Mesodermal cell (in vitro differentiated cells): ENCODE results near the gene NAA40.
"Not testable (repeated sequence)": the region's sequence is repeated elsewhere in the genome, so short reads cannot be mapped to it uniquely, and the experiment has no call there.

Experiments
- H3K27ac ChIP-seq: 2 replicates; pipeline ENCODE4 v1.7.0; 2013; ENCODE audit warnings: mild to moderate bottlenecking, low read depth, low read length, moderate library complexity; ENCODE audit not compliant: severe bottlenecking
- H3K36me3 ChIP-seq: 2 replicates; pipeline ENCODE4 v1.7.1; 2013; ENCODE audit warnings: mild to moderate bottlenecking, low read length, moderate library complexity; ENCODE audit not compliant: control insufficient read depth, insufficient read depth
- H3K4me1 ChIP-seq: one replicate; pipeline ENCODE4 v1.7.1; 2013; ENCODE audit warnings: mild to moderate bottlenecking, low read length; ENCODE audit not compliant: insufficient read depth, control insufficient read depth, poor library complexity, severe bottlenecking
- H3K4me3 ChIP-seq: 2 replicates; pipeline ENCODE4 v1.7.0; 2013; ENCODE audit warnings: low read length, control low read depth, mild to moderate bottlenecking; ENCODE audit not compliant: insufficient read depth, poor library complexity, severe bottlenecking; ENCODE audit errors: extremely low read depth
- H3K9me3 ChIP-seq: 2 replicates; pipeline ENCODE4 v1.7.1; 2013; ENCODE audit warnings: mild to moderate bottlenecking, low read length, moderate library complexity; ENCODE audit not compliant: control insufficient read depth
- WGBS, 2 experiments: methylation state at CpG; one replicate each; pipeline ENCODE4 v1.1.5; 2013; ENCODE audit warnings: missing lambda C conversion rate in 2 of 2; ENCODE audit not compliant: insufficient coverage in 2 of 2; 5-methylcytosine and 5-hydroxymethylcytosine counted together

Gene NAA40

GRCh38 chr11:63966444-63966843 lies 27.6 kb downstream of the NAA40 start:
- WGBS, 2 experiments, result 100% methylated on average over 1 of the region's 1 CpG
- no peak overlapping the region for H3K27ac ChIP-seq
- H3K9me3 ChIP-seq, result no peaks in the 10 kb centered on the region
- H3K4me3 ChIP-seq, result no peak overlapping the region
- H3K4me1 ChIP-seq, result peaks cover 1% of the 10 kb centered on the region
- H3K36me3 ChIP-seq, result no peaks in the 10 kb centered on the region

GRCh38 chr11:63969461-63969860 lies 30.7 kb downstream of the NAA40 start:
- Histone ChIP-seq H3K27ac (no peak overlapping the region), H3K4me3 (no peak overlapping the region), H3K9me3 (no peaks in the 10 kb centered on the region), H3K36me3 (no peaks in the 10 kb centered on the region), H3K4me1 (no peaks in the 10 kb centered on the region)
- WGBS, 2 experiments, result 90 to 100% methylated on average over 2 of the region's 2 CpGs

- 88 to 96% methylated on average over 3 to 4 of the region's 5 CpGs for WGBS, 2 experiments
Measured at GRCh38 chr11:63970902-63971301, 32.1 kb downstream of the NAA40 start.

GRCh38 chr11:63973912-63974258 lies 35.1 kb downstream of the NAA40 start:
- Histone ChIP-seq H3K27ac (peak overlapping the region; percentile 93), H3K36me3 (peaks cover 14% of the 10 kb centered on the region), H3K4me3 (peak overlapping the region; percentile 91)
- H3K9me3 ChIP-seq, H3K4me1 ChIP-seq: not testable (repeated sequence)
- 77 to 94% methylated on average over 14 to 18 of the region's 18 CpGs for WGBS, 2 experiments

More at GRCh38 chr11:63970902-63971301, 32.1 kb downstream of the NAA40 start:
- H3K36me3 ChIP-seq, result peaks cover 2% of the 10 kb centered on the region
- H3K4me1 ChIP-seq, result peaks cover 3% of the 10 kb centered on the region
- no peak overlapping the region for H3K4me3 ChIP-seq
- H3K9me3 ChIP-seq, result no peaks in the 10 kb centered on the region
- no peak overlapping the region for H3K27ac ChIP-seq

- peaks cover 7% of the 10 kb centered on the region for H3K4me1 ChIP-seq
- 1 to 2% methylated on average over 60 to 61 of the region's 67 CpGs for WGBS, 2 experiments
Measured at GRCh38 chr11:63974259-63975143, 35.7 kb downstream of the NAA40 start, which contains the start of gene COX8A. Gene COX8A (plus strand): TSS chr11:63974620. CDS start chr11:63974681, 61 bp downstream.

GRCh38 chr11:63978551-63979239 lies 39.9 kb downstream of the NAA40 start:
- H3K27ac ChIP-seq, result no peak overlapping the region
- peaks cover 14% of the 10 kb centered on the region for H3K36me3 ChIP-seq
- no peaks in the 10 kb centered on the region for H3K9me3 ChIP-seq
- no peak overlapping the region for H3K4me3 ChIP-seq
- 72 to 79% methylated on average over 5 to 7 of the region's 10 CpGs for WGBS, 2 experiments
- peaks cover 13% of the 10 kb centered on the region for H3K4me1 ChIP-seq

More at GRCh38 chr11:63974259-63975143, 35.7 kb downstream of the NAA40 start, which contains the start of gene COX8A:
- no peaks in the 10 kb centered on the region for H3K9me3 ChIP-seq
- H3K4me3 ChIP-seq, result peak within 1 kb of the TSS; percentile 91
- peak within 1 kb of the TSS; percentile 93 for H3K27ac ChIP-seq
- peaks cover 14% of the 10 kb centered on the region for H3K36me3 ChIP-seq

- no peaks in the 10 kb centered on the region for H3K9me3 ChIP-seq
- no peak overlapping the region for H3K27ac ChIP-seq
- H3K4me3 ChIP-seq, result no peak overlapping the region
- H3K4me1 ChIP-seq, result peaks cover 13% of the 10 kb centered on the region
- whole genome bisulfite sequencing, 2 experiments, result 93 to 100% methylated on average over 3 of the region's 5 CpGs
- H3K36me3 ChIP-seq, result peaks cover 14% of the 10 kb centered on the region
Measured at GRCh38 chr11:63979426-63979825, 40.6 kb downstream of the NAA40 start.

GRCh38 chr11:63985812-63986155 lies 47.0 kb downstream of the NAA40 start:
- Histone ChIP-seq H3K9me3 (no peaks in the 10 kb centered on the region), H3K4me3 (peak overlapping the region; percentile 77), H3K4me1 (peaks cover 16% of the 10 kb centered on the region), H3K27ac (peak overlapping the region; percentile 94), H3K36me3 (peaks cover 26% of the 10 kb centered on the region)
- 45% methylated on average over 15 of the region's 18 CpGs for WGBS, 2 experiments

GRCh38 chr11:63986156-63986931 lies 47.5 kb downstream of the NAA40 start, which contains the start of gene OTUB1:
Gene OTUB1 (plus strand): TSS chr11:63986438. CDS start chr11:63986457, 19 bp downstream.
- H3K36me3 ChIP-seq, result peaks cover 32% of the 10 kb centered on the region
- peak within 1 kb of the TSS; percentile 94 for H3K27ac ChIP-seq
- peak within 1 kb of the TSS; percentile 77 for H3K4me3 ChIP-seq
- H3K9me3 ChIP-seq, result no peaks in the 10 kb centered on the region
- peaks cover 16% of the 10 kb centered on the region for H3K4me1 ChIP-seq
- 0 to 1% methylated on average over 41 to 42 of the region's 63 CpGs for WGBS, 2 experiments

GRCh38 chr11:63986932-63987513 lies 48.2 kb downstream of the NAA40 start:
- Histone ChIP-seq H3K4me3 (peak overlapping the region; percentile 77), H3K9me3 (no peaks in the 10 kb centered on the region), H3K27ac (peak overlapping the region; percentile 94), H3K36me3 (peaks cover 36% of the 10 kb centered on the region), H3K4me1 (peaks cover 15% of the 10 kb centered on the region)
- WGBS, 2 experiments, result 35 to 39% methylated on average over 22 to 23 of the region's 25 CpGs
